ENCODE data around the gene YAF2.

The YAF2 gene

DNA sequence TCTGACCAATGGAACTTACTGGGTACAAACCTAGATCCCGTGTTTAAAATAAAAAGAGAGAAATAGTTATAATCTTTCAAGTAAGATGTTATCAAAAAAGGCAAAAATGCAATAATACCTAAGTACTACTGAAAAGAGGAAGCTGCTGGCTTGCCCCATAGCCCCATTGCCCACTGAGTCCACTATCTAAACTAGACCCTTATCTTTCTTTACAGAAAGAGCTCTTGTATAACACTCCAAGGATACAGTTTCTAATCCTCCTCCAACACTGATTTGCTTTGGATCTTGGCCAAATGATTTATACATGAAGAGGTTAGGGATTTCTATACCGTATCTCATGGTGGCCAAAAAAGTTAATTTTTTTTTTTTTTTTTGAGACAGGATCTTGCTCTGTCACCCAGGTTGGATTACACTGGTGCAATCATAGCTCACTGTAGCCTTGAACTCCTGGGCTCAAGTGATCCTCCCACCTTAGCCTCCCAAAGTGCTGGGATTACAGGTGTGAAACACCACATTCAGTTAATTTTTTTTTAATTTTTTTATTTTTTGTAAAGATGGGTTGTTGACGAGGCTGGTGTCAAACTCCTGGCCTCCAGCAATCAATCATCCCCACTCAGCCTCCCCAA, 96.0 kb downstream of the YAF2 start:
- DNase-seq: no peak

DNA sequence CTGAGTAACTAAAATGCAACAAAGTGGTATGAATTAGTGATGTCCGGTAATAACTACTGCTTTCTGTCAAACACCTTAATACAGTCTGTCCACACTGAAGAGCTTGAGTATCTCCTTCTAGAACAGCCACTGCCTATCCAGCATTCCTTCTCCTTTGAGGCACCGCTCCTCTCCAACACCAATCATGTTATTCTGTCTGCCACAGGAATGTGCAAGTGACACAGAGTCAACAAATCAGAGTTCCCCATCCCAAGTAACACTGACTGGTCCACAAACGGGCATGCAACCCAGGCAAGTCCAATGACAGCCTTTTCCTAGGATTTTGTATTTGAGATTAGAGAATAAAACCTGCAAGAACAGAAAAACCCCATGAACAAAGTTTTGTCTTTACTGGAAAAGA, 97.1 kb downstream of the YAF2 start:
- DNase-seq: no peak

DNA sequence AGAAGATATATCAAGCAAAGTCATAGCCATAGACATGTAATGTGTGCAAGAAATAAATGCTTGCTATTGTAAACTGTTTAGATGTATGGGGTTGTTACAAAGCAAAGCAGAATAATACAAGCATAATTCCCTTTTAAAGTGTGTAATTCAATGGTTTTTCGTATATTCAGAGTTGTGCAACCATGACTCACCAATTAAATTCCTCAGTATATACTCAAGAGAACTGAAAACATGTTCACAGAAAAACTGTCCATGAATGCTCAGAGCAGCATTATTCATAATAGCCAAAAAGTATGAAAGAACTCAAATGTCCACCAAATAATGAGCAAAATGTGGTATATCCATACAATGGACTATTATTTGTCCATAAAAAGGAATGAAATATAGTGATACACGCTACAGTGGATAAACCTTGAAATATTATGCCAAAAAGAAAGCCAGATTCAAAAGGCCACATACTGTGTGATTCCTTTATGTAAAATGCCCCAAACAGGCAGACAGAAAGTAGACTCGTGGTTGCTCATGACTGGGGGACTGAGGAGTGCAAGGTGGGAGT, 102.7 kb downstream of the YAF2 start:
- DNase-seq: no peak

DNA sequence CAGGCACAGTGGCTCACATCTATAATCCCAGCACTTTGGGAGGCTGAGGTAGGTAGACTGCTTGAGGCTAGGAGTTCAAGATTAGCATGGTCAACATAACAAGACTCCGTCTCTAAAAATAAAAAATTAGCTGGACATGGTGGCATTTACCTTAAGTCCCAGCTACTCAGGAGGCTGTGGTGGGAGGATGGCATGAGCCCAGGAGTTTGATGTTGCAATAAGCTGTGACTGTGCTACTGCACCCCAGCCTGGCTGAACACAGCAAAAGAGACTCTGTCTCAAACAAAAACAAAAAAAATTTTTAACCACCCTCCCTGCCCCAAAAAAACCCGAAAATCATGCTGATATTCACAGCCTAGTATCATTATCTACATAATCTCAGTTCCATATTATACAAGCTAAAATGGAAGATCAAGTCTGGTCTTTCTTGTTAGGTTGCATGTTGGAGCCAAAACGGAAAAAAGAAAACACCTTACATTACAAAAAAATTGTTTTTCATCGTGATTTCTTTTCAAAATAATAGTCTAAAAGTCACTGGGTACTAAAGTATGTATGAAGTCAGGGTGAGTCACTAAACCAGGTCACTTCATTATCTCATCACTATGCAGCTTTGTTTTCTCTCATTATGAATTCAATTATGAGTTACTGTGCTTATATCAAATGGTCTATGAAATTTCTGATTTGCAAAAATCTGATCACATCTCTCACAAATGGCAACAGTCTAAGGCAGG, 107.2 kb downstream of the YAF2 start:
- DNase-seq: no peak

DNA sequence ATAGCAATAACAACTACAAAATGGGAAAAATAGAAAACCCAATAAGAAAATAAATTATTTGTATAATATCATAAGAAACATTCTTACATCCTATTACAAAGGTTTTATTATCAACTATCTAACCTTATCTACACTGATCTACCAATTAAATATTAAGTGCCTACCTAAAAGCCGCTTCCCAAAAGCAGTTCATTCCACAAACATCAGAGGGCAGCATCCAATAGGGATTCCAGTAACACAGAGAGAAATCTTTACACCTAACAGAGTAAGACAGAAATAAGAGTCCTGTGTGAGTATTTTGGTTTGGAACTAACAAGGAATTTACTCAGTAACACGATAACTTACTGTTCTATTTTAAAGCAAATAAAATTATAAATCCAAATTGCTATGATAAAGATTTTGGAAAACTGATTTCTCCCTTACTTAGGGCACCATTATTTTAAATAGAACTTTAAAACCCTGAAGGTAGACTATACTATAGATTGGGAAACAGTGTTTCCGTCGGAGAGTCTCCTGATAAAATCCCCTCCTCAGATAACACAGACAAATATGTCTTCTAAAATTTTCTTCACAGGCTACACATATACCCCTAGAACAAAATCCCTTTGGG, 108.3 kb downstream of the YAF2 start:
- DNase-seq: peak; percentile 12

DNA sequence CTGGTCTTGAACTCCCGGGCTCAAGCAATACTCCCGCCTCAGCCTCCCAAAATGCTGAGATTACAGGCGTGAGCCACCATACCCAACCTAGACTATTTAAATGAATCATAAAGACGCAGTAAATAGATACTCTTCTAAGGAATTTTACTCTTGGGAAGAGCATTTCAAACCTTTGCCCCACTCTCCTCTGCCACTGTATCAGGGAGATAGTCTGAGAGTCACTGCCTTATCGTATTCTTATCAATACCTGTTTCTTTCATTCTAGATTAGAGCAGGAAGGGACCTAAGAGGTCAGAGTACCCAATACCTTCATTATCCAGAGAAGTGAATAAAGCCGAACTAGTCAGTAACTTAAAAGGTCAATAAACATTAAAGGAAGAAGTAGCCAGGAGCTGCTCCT, 109.2 kb downstream of the YAF2 start:
- no peak for DNase-seq

DNA sequence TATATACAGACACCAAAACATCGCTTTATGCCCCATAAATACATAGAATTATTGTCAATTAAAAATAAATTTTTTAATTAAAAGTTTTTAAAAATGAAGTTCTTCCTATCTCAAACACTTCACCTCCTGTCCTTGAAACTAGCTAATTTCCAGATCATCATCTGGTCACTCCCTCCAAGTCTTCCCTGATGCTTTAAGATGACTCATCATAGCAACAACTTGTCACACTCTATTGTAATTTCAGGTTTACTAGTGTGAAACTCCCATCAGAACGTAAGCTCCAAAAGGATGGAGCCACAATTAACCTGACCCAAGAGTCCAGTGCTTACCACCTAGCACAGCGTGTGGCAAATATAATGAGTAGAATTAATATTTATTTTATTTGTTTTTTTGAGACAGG, 109.7 kb downstream of the YAF2 start:
- DNase-seq: no peak

DNA sequence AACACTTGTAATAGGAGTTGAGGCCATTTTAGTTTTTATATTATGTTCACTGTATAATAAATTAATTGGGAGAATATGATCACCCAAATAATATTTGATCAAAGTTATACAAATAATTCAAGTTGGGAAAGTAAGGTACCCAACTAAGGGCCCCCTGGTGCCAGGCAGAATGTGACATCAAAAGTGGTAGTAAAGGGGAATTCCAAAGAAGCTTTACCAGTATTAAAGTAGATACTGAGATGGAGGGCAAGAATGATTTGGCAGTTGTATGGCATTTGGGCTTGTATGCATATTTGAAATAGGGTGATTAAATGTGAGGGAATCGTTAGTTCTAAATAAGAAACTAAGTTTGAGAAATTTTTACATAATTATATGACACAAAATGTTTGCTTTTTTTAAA, 111.1 kb downstream of the YAF2 start:
- no peak for DNase-seq

DNA sequence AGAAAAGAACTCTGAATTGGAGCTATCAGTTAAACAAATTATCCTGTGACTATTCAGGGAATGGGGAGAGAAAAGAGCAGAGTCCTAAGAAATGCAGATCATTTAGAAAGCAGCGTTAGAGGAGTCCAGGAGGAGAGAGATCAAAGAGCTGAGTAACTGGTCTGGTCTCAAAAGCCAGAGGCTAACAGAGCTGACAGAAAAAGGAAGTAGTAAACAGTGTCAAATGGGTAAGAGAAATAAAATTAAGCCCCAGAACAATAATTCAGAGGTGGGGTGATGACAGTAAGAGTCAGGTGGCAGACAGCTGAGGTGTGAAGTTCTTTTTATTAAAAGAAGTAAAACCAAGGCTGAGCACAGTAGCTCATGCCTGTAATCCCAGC, 112.7 kb downstream of the YAF2 start:
- DNase-seq: no peak

DNA sequence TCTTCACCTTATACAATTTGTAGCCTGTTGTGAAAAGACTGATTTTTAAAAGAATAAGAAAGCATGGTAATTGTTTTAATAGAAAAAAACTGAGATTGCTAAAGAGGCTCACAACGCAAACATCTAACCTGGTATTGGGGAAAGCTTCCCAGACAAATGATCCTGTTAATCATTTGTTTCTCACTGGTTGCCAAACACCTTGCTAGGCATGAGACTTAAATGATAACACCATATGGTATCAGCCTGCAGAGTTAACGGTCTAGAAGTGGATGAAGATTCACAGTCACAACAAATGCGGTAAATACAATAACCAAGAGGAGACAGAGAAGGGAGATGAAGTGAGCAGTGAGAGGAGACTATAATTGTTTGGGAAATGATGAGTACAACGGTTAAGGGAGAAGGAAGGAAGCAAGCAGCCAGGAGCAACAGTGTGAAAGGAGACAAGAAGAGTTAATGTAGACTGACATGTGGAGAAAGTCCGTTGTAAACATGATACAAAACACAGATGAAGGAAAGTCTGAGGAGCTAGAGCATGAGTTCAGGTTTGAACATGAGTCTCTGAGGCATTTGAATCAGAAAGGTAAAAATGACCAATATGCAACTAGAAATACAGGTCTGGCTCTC, 113.2 kb downstream of the YAF2 start:
- no peak for DNase-seq

DNA sequence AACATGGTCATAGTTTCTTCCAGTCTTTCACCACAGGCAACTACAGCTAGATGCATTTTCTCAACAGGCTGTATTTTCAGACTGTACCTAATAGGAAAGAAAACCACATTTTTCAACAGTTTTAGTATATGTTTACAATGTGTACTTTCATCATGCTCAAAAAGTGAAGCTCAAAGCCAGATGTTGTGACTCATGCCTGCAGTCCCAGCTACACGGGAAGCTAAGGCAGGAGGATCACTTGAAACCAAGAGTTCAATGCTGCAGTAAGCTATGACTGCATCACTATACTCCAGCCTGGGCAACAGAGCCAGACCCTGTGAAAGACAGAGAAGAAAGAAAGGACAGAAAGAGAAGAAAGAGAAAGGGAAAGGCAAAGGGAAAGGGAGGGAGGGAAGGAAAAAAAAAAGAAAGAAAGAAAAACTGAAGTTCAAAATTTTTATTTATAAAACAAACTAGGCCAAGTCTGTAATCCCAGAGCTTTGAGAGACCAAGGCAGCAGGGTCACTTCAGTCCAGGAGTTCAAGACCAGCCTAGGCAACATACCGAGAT, 118.9 kb downstream of the YAF2 start:
- no peak for DNase-seq

DNA sequence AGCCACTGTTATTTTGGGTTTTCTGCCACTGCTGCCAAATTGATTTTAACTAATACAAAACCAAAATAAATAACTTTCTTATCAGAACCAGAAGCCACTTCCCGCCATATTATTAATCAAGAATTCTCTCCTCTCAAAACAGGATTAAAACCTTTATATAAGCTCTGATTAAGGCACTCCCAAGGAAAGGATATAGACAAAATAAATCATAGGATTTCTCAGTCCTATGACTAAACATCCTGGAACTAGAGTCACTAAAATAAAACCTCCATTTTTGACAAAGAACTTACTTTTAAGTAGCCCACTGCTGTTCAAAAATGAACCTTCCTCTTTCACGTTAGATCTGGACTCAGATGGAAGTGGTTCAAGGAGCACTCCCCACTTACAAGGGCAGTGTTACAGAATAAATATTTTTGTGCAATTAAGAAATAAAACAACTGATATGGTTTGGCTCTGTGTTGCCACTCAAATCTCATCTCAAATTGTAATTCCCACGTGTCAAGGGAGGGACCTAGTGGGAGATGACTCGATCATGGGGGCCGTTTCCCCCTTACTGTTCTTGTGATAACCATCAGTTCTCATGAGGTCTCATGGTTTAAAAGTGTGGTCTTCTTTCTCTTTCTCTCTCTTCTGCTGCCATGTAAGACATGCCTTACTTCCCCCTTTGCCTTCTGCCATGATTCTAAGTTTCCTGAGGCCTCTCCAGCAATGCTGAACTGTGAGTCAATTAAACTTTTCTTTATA, 119.7 kb downstream of the YAF2 start:
- no peak for DNase-seq

DNA sequence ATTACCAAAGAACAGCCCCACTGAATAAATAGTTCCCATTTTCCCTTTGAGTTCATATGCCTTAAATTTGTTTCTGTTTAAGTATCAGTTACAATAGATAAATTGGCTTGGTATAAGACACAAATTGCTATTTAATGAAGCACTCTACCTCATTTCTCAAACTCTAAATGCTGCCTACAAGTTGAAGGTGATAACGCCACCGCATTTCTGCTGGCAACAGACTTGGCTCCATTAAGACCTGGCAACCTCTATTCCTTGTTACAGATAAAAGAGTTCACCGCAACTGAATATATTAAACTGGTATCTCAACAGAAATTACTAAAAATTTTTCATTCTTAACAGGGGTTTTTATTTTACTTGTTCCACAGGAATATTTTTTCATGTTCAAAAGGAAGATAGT, 129.0 kb downstream of the YAF2 start:
- no peak for DNase-seq

Data from CD4-positive, alpha-beta T cell treated with Interleukin-6 for 4 hours (primary cell).